ENCODE measurements around the gene GMEB1.

Gene GMEB1

DNA sequence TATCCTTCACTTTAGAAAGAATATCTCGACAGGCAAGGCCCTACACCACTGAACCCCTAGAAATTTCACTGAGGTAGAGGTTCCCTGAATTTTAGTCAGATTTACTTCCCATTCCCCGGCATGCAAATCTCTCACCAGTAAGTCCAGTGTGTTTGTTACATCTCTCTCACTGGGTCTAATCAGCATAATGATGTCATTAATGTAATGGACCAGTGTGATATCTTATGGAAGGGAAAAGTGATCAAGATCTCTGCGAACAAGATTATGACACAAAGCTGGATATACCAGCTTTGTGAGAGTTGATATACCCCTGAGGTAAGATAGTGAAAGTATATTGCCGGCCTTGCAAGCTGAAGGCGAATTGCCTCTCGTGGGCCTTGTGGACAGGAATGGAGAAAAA, 12.2 kb upstream of the GMEB1 start:
- Histone ChIP-seq H3K4me2 (ENCODE audit: insufficient read depth, low read length) (no peak overlapping the region), H3K27me3 (ENCODE audit: insufficient read depth, low read length, poor library complexity) (no peaks in the 10 kb centered on the region), H4K20me1 (ENCODE audit: insufficient read depth, low read length) (no peaks in the 10 kb centered on the region), H3K79me2 (ENCODE audit: insufficient read depth, low read length) (no peaks in the 10 kb centered on the region), H3K4me3 (ENCODE audit: low read depth in 1 of 2, low read length in 2 of 2) (no peak overlapping the region), H2AFZ (ENCODE audit: low read depth, low read length) (no peak overlapping the region), H3K36me3 (ENCODE audit: insufficient read depth, low read length) (no peaks in the 10 kb centered on the region), H3K9me3 (ENCODE audit: insufficient read depth, low read length, severe bottlenecking) (no peaks in the 10 kb centered on the region), H3K4me1 (ENCODE audit: insufficient read depth, low read length) (no peaks in the 10 kb centered on the region), H3K9ac (ENCODE audit: low read depth, low read length) (no peak overlapping the region), H3K27ac (ENCODE audit: low read length) (no peak overlapping the region)
- TF ChIP-seq CTCF (IDR thresholded peaks at IDR 0.05; ENCODE audit: borderline replicate concordance, extremely low read depth, low read length, poor library complexity, severe bottlenecking) (no peak), EZH2 (IDR thresholded peaks at IDR 0.05; ENCODE audit: borderline replicate concordance, low read depth, low read length, severe bottlenecking) (no peak)
- DNase-seq (no peak), ATAC-seq (ENCODE audit: insufficient read depth, low read depth) (no peak)

- Histone ChIP-seq H3K79me2 (ENCODE audit: insufficient read depth, low read length) (peaks cover 9% of the 10 kb centered on the region), H3K4me3 (ENCODE audit: low read depth in 1 of 2, low read length in 2 of 2) (no peak overlapping the region), H3K9me3 (ENCODE audit: insufficient read depth, low read length, severe bottlenecking) (no peaks in the 10 kb centered on the region), H3K27me3 (ENCODE audit: insufficient read depth, low read length, poor library complexity) (no peaks in the 10 kb centered on the region), H3K27ac (ENCODE audit: low read length) (no peak overlapping the region), H3K9ac (ENCODE audit: low read depth, low read length) (no peak overlapping the region), H3K4me2 (ENCODE audit: insufficient read depth, low read length) (no peak overlapping the region), H4K20me1 (ENCODE audit: insufficient read depth, low read length) (no peaks in the 10 kb centered on the region), H3K36me3 (ENCODE audit: insufficient read depth, low read length) (no peaks in the 10 kb centered on the region; the same call in 1 of the 2 replicates), H2AFZ (ENCODE audit: low read depth, low read length) (no peak overlapping the region), H3K4me1 (ENCODE audit: insufficient read depth, low read length) (peaks cover 19% of the 10 kb centered on the region)
- ATAC-seq (ENCODE audit: insufficient read depth, low read depth), result no peak
- DNase-seq, result no peak
- TF ChIP-seq CTCF (IDR thresholded peaks at IDR 0.05; ENCODE audit: borderline replicate concordance, extremely low read depth, low read length, poor library complexity, severe bottlenecking) (no peak), EZH2 (IDR thresholded peaks at IDR 0.05; ENCODE audit: borderline replicate concordance, low read depth, low read length, severe bottlenecking) (no peak)
Measured at GRCh38 chr1:28663871-28664470, 4.6 kb upstream of the GMEB1 start.

DNA sequence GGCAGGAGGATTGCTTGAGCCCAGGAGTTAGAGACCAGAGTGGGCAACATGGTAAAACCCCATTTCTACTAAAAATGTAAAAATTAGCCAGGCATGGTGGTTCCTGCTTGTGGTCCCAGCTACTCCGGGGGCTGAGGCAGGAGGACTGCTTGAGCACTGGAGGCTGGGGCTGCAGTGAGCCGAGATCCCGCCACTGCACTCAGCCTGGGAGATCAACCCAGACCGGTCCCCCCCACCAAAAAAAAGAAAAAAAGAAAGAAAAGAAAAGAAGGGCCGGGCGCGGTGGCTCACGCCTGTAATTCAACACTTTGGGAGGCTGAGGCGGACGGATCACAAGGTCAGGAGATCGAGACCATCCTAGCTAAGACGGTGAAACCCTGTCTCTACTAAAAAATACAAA, 1.8 kb upstream of the GMEB1 start:
- H3K27ac ChIP-seq (ENCODE audit: low read length), result no peak overlapping the region
- peaks cover 32% of the 10 kb centered on the region for H3K79me2 ChIP-seq (ENCODE audit: insufficient read depth, low read length)
- TF ChIP-seq EZH2 (IDR thresholded peaks at IDR 0.05; ENCODE audit: borderline replicate concordance, low read depth, low read length, severe bottlenecking) (no peak), CTCF (IDR thresholded peaks at IDR 0.05; ENCODE audit: borderline replicate concordance, extremely low read depth, low read length, poor library complexity, severe bottlenecking) (no peak)
- ATAC-seq (ENCODE audit: insufficient read depth, low read depth) (no peak), DNase-seq (no peak)
- no peaks in the 10 kb centered on the region for H4K20me1 ChIP-seq (ENCODE audit: insufficient read depth, low read length)
- H3K9me3 ChIP-seq (ENCODE audit: insufficient read depth, low read length, severe bottlenecking), result no peaks in the 10 kb centered on the region
- peaks cover 32% of the 10 kb centered on the region for H3K4me1 ChIP-seq (ENCODE audit: insufficient read depth, low read length)
- H3K9ac ChIP-seq (ENCODE audit: low read depth, low read length), result no peak overlapping the region
- no peak overlapping the region for H3K4me2 ChIP-seq (ENCODE audit: insufficient read depth, low read length)
- H3K27me3 ChIP-seq (ENCODE audit: insufficient read depth, low read length, poor library complexity), result no peaks in the 10 kb centered on the region
- no peak overlapping the region for H2AFZ ChIP-seq (ENCODE audit: low read depth, low read length)
- no peaks in the 10 kb centered on the region; the same call in 1 of the 2 replicates for H3K36me3 ChIP-seq (ENCODE audit: insufficient read depth, low read length)
- no peak overlapping the region for H3K4me3 ChIP-seq (ENCODE audit: low read depth in 1 of 2, low read length in 2 of 2)
